MM.1S (cell line): ENCODE data around the gene MS4A4A.

Experiments
- DNase-seq: peaks from one replicate; pipeline ENCODE4 v3.0.0-alpha.2; 2015
- H2AFZ ChIP-seq: fragments of 300-600 bp; sonication (generic); 2 replicates; pipeline ENCODE4 v1.6.0; 2016; ENCODE audit warnings: antibody characterized with exemption, low read length
- H3F3A ChIP-seq: fragments of 300-600 bp; sonication (generic); 2 replicates; pipeline ENCODE4 v1.6.1; 2016; ENCODE audit warnings: mild to moderate bottlenecking, antibody characterized with exemption, low read length, moderate library complexity, mixed read lengths; ENCODE audit not compliant: insufficient read depth
- H3K27ac ChIP-seq: fragments of 300-600 bp; sonication (generic); 2 replicates; pipeline ENCODE4 v1.5.1; 2016; ENCODE audit warnings: mild to moderate bottlenecking, low read length
- H3K27me3 ChIP-seq: fragments of 300-600 bp; sonication (generic); replicated peaks from 2 replicates; pipeline ENCODE4 v1.6.0; 2016; ENCODE audit warnings: low read length; ENCODE audit not compliant: insufficient read depth
- H3K36me3 ChIP-seq: fragments of 300-600 bp; sonication (generic); replicated peaks from 2 replicates; pipeline ENCODE4 v1.6.1; 2016; ENCODE audit warnings: mild to moderate bottlenecking, low read length, mixed read lengths; ENCODE audit not compliant: insufficient read depth
- H3K4me1 ChIP-seq: fragments of 300-600 bp; sonication (generic); 2 replicates; pipeline ENCODE4 v1.6.1; 2016; ENCODE audit warnings: low read length, mixed read lengths
- H3K4me2 ChIP-seq: fragments of 300-600 bp; sonication (generic); 2 replicates; pipeline ENCODE4 v1.6.0; 2016; ENCODE audit warnings: low read depth, low read length
- H3K4me3 ChIP-seq: fragments of 300-600 bp; sonication (generic); 2 replicates; pipeline ENCODE4 v1.5.1; 2016; ENCODE audit warnings: low read length, mixed read lengths
- H3K79me2 ChIP-seq: fragments of 300-600 bp; sonication (generic); 2 replicates; pipeline ENCODE4 v1.6.1; 2016; ENCODE audit warnings: mixed run types, low read length, mixed read lengths
- H3K9ac ChIP-seq: fragments of 300-600 bp; sonication (generic); 2 replicates; pipeline ENCODE4 v1.6.1; 2016; ENCODE audit warnings: low read length, mixed read lengths
- H3K9me2 ChIP-seq: fragments of 300-600 bp; sonication (generic); replicated peaks from 2 replicates; pipeline ENCODE4 v1.6.1; 2016; ENCODE audit warnings: mild to moderate bottlenecking, low read length, mixed read lengths; ENCODE audit not compliant: insufficient read depth
- H3K9me3 ChIP-seq: fragments of 300-600 bp; sonication (generic); replicated peaks from 2 replicates; pipeline ENCODE4 v1.6.1; 2016; ENCODE audit warnings: mild to moderate bottlenecking, low read length, mixed read lengths; ENCODE audit not compliant: insufficient read depth
- H4K20me1 ChIP-seq: fragments of 300-600 bp; sonication (generic); 2 replicates; pipeline ENCODE4 v1.6.1; 2016; ENCODE audit warnings: mild to moderate bottlenecking, low read length, moderate library complexity, mixed read lengths; ENCODE audit not compliant: insufficient read depth
- CTCF ChIP-seq: fragments of 300-600 bp; sonication (generic); IDR thresholded peaks from 2 replicates; pipeline ENCODE4 v1.5.1; 2016; ENCODE audit warnings: antibody characterized with exemption, low read length, mixed read lengths
- EZH2 ChIP-seq: fragments of 300-600 bp; sonication (generic); optimal IDR thresholded peaks from 2 replicates; pipeline ENCODE3; 2017; ENCODE audit warnings: low read depth, mild to moderate bottlenecking, antibody characterized with exemption, low read length, mixed read lengths
- EZH2phosphoT487 ChIP-seq: fragments of 300-600 bp; sonication (generic); IDR thresholded peaks from 2 replicates; pipeline ENCODE4 v1.6.1; 2018; ENCODE audit warnings: antibody characterized with exemption, low read length

MS4A4A gene

GRCh38 chr11:60280412-60280811 lies at the start of gene MS4A4A:
MS4A4A (plus strand) TSS chr11:60280666; CDS start chr11:60280676, 10 bp downstream.
- TF ChIP-seq EZH2phosphoT487 = no peak
- TF ChIP-seq EZH2 = no peak
- no peak for TF ChIP-seq CTCF
- no peak within 1 kb of the TSS for H3K9ac ChIP-seq

GRCh38 chr11:60230681-60231080 lies 49.8 kb upstream of the MS4A4A start:
- Histone ChIP-seq H3K9ac (no peak overlapping the region), H3K4me1 (no peaks in the 10 kb centered on the region), H3K4me2 (no peak overlapping the region), H3K79me2 (no peaks in the 10 kb centered on the region), H3F3A (no peaks in the 10 kb centered on the region), H4K20me1 (no peaks in the 10 kb centered on the region), H3K4me3 (no peak overlapping the region), H3K27me3 (no peaks in the 10 kb centered on the region), H3K9me3 (no peaks in the 10 kb centered on the region), H3K27ac (no peak overlapping the region), H3K9me2 (no peaks in the 10 kb centered on the region), H3K36me3 (no peaks in the 10 kb centered on the region), H2AFZ (no peak overlapping the region)
- TF ChIP-seq EZH2 = no peak
- no peak for TF ChIP-seq EZH2phosphoT487
- no peak for TF ChIP-seq CTCF
- DNase-seq = no peak

More at GRCh38 chr11:60280412-60280811, at the start of gene MS4A4A:
- DNase-seq = no peak
- H3K4me1 ChIP-seq = no peaks in the 10 kb centered on the region
- H3K9me2 ChIP-seq = no peaks in the 10 kb centered on the region
- H4K20me1 ChIP-seq = no peaks in the 10 kb centered on the region
- no peak within 1 kb of the TSS for H3K4me2 ChIP-seq
- H3K36me3 ChIP-seq = no peaks in the 10 kb centered on the region
- no peak within 1 kb of the TSS for H2AFZ ChIP-seq
- no peak within 1 kb of the TSS for H3K4me3 ChIP-seq
- H3K27ac ChIP-seq = no peak within 1 kb of the TSS
- no peaks in the 10 kb centered on the region for H3K27me3 ChIP-seq
- no peaks in the 10 kb centered on the region for H3F3A ChIP-seq
- H3K9me3 ChIP-seq = no peaks in the 10 kb centered on the region
- no peaks in the 10 kb centered on the region for H3K79me2 ChIP-seq

GRCh38 chr11:60235321-60235720 lies 45.1 kb upstream of the MS4A4A start:
- H2AFZ ChIP-seq = no peak overlapping the region
- no peak overlapping the region for H3K9ac ChIP-seq
- H3K4me3 ChIP-seq = no peak overlapping the region
- no peaks in the 10 kb centered on the region for H3K27me3 ChIP-seq
- H3K9me3 ChIP-seq = no peaks in the 10 kb centered on the region
- H3K4me2 ChIP-seq = no peak overlapping the region
- DNase-seq = no peak
- H3K79me2 ChIP-seq = no peaks in the 10 kb centered on the region
- no peaks in the 10 kb centered on the region for H4K20me1 ChIP-seq
- H3F3A ChIP-seq = no peaks in the 10 kb centered on the region
- no peak overlapping the region for H3K27ac ChIP-seq
- no peaks in the 10 kb centered on the region for H3K4me1 ChIP-seq
- H3K36me3 ChIP-seq = no peaks in the 10 kb centered on the region
- H3K9me2 ChIP-seq = no peaks in the 10 kb centered on the region
- no peak for TF ChIP-seq EZH2phosphoT487

- Histone ChIP-seq H3F3A (no peaks in the 10 kb centered on the region), H3K36me3 (no peaks in the 10 kb centered on the region), H3K4me2 (no peak overlapping the region), H3K4me3 (no peak overlapping the region), H3K9me2 (no peaks in the 10 kb centered on the region), H3K4me1 (no peaks in the 10 kb centered on the region), H3K27me3 (no peaks in the 10 kb centered on the region), H3K9me3 (no peaks in the 10 kb centered on the region), H4K20me1 (no peaks in the 10 kb centered on the region), H3K27ac (no peak overlapping the region), H3K79me2 (no peaks in the 10 kb centered on the region), H3K9ac (no peak overlapping the region), H2AFZ (no peak overlapping the region)
- DNase-seq = no peak
- no peak for TF ChIP-seq EZH2phosphoT487
- TF ChIP-seq EZH2 = no peak
- no peak for TF ChIP-seq CTCF
Measured at GRCh38 chr11:60240662-60241061, 39.8 kb upstream of the MS4A4A start.
